HG03460 (cell line): Measurements from ENCODE around the gene STK33.

Source experiments
- ATAC-seq: cut with Tn5 transposase; IDR thresholded peaks from one replicate; pipeline ENCODE4 v1.9.1; 2021; ENCODE audit not compliant: unreplicated experiment

Gene STK33

DNA sequence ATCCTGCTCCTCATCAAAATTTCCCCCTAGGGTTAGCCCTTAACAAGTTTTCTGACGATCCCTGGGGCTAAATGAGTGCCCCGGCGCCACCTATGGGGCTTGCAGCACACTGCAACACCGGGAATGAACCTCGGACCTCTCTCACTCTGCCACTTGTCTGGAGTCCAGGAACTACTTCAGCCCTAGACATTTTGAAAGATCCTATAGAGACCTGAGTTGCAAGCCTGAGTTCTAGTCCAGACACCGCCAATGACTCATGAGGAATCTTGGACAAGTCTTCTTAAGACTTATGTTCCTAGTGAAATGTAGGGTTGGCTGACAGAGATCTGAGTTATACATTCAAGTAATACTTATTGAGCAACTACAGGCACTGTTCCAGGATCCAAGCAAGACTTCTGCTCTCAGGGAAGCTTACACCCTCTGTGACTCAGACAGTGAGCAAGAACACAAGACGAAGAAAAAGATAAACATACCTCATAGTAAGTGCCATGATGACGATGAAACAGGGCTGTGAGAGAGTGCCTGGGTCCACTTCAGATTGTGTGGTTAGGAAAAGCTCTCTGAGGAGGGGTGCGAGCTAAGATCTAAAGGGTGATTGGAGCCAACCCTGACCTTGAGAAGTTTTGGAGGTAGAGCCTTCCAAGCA lies 10.2 kb upstream of the STK33 start:
- peak; percentile 79 for ATAC-seq

DNA sequence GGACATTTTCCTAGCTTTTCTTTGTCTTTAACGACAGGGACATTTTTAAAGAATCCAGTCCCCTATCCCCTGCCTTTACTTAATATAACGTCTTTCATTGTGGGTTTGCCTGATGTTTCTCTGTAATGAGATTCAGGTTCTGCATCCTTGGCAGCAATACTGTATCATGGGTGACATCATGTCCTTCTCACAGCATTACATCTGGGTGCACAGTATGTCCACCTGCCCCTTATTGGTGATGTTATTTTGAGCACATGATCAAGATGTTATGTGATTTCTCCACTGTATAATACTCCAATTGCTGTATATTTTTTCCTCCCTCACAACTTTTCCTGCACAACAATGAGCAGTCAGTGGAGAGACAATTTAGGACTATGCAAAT lies 9.7 kb upstream of the STK33 start:
- no peak for ATAC-seq

DNA sequence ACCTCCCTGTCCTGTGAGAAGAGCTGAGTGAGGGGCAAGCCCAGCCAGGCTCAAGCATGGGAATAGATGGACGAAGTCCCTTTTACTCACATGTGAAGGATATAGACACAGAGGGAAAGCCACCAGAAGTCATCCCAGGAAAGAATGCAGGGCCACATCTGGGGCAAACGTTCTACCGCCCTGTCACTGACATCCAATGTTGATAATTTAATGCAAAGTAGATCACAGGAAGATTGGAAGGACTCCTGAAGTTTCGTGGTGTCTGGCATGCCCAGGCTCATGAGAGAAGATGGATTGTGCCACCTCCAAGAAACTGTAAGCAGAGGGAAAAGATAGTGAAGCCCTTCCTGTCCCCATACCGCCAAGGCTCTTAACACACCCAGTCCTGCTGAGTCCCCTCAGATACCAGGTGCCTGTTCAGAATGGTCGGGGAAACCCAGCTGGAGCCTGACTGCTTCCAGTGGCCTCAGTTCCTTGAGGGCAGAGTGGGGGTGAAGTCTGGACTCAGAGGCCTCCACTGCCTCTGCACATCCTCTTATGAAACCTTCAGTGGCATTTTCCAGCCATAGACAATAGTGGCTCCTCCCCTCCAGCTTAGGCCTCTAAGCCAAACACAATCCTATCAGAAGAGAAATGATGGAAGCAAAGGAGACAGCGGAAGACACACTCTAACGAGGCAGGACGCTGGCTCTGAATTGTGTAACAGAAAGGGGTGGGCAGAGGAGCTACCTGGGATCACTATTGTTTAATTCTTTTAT lies 7.5 kb upstream of the STK33 start:
- ATAC-seq, result no peak

DNA sequence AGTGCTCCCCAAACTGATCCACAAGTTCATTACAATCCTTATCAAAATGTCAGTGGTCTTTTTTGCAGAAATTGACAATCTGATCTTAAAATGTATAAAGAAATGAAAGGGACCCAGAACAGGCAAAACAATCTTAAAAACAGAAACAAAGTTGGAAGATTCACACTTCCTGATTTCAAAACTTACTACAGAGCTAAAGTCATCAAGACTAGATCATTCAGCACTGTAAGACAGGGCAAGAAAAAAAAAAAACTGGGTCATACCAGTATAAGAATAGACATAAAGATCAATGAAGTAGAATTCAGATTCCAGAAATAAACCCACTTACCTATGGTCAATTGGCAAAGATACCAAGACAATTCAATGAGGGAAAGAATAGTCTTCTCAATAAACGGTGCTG lies 4.5 kb upstream of the STK33 start:
- no peak for ATAC-seq

- no peak for ATAC-seq
Measured at GRCh38 chr11:8597182-8597581, 3.2 kb upstream of the STK33 start.

DNA sequence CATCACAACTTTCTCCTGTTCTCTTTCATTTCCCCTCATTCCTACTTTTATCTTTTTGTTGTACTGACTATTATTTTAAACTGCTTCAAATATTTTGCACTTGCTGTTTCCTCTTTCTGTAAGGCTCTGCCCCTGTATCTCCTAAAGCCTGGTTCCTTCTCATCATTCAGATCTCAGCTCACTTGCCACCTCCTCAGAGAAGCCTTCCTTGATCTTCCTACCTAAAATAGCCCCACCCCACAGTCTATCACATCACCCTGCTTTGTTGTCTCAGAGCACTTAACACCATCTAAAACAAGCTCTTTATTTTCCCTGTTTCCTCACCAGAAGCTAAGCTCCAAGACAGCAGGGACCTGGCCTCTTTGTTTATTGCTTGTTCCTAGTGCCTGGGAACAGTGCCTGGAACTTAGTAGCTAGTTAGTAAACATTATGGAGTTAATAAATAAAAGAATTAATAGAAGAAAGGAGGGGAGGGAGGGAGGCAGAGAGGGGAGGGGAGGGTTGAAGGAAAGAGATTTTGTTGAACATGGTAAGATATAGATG lies 2.5 kb upstream of the STK33 start:
- no peak for ATAC-seq

- peak; percentile 24 for ATAC-seq
Measured at GRCh38 chr11:8593455-8593854, 573 bp downstream of the STK33 start.

GRCh38 chr11:8587915-8588314 lies 6.1 kb downstream of the STK33 start:
- ATAC-seq, result no peak

DNA sequence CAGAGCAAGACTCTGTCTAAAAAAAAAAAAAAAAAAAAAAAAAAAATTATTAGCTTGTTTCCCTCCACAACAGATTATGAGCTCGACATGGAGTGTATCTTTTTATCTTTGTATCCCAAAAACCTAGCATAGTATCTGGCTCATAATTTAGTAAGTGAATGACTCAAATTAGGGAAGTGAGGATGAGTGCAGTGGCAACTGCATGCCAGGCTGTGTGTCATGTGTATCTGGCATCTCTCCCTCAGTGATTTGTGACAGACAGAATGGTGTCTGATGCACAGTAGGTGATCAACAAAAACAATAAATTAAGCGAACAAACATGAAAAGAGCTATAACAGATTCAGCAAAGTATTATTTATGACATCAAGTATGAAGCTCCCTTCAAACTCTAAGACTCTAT lies 7.2 kb downstream of the STK33 start:
- ATAC-seq, result no peak

- no peak for ATAC-seq
Measured at GRCh38 chr11:8586184-8586583, 7.8 kb downstream of the STK33 start.

GRCh38 chr11:8584511-8584910 lies 9.5 kb downstream of the STK33 start:
- ATAC-seq, result no peak

DNA sequence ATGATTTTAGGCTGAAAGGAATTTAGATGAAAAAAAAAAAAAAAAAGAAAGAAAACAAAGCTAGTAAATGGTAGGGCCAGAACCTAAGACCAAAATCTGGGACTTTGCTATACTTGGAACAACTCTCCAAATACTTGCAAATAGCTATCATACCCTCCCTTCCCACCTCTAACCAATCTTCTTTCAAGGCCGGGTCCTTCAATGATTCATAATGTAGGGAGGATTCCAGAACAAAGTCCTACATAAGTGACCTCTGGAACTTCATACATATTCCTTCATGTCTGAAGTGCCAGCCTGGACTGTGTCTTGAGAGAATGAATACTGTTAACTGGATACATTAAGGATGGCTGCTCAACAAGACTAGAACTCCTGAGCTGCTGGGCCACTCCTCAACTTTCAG lies 9.9 kb downstream of the STK33 start:
- ATAC-seq, result no peak

DNA sequence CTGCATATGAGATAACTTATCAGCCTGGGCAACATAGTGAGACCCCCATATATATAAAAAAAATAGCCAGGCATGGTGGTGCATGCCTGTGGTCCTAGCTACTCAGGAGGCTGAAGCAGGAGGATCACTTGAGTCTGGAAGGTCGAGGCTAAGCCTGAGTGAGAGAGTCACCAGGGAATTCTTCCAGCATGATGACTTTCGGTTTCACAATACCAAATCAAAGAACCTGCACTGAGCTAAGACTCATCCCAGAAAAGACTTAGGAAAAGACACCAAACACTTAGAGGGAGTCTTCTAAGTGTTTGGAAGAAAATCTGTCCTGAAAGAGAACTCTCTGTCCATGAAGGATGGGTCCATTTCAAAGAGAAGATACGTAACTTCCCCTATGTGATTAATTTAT lies 12.7 kb downstream of the STK33 start:
- no peak for ATAC-seq

GRCh38 chr11:8577791-8578581 lies 16.0 kb downstream of the STK33 start:
- ATAC-seq, result no peak

GRCh38 chr11:8574798-8575197 lies 19.2 kb downstream of the STK33 start:
- ATAC-seq, result no peak

- no peak for ATAC-seq
Measured at GRCh38 chr11:8573777-8574176, 20.3 kb downstream of the STK33 start.

- no peak for ATAC-seq
Measured at GRCh38 chr11:8567602-8568198, 26.3 kb downstream of the STK33 start.

GRCh38 chr11:8566613-8567210 lies 27.3 kb downstream of the STK33 start:
- ATAC-seq, result no peak

DNA sequence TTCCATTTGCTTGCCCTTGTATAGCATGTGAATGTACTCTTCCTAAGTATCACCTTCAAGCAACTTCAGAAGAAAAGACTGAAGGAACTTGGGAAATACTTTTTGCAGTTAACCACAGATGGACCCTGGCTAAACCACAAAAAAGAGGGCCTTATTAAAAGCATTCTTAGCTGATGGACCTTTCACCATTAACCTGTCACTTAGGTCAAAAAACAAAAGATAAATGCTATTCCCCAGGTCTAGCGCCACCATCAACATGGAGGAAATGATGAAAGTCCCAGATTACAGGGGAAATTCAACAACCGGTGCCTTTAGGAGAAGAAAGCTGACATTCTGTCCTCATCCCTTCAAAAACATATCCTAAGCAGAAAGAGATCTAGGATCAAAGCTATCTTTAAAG lies 29.5 kb downstream of the STK33 start:
- ATAC-seq, result no peak

GRCh38 chr11:8561461-8561860 lies 32.6 kb downstream of the STK33 start:
- ATAC-seq, result no peak

DNA sequence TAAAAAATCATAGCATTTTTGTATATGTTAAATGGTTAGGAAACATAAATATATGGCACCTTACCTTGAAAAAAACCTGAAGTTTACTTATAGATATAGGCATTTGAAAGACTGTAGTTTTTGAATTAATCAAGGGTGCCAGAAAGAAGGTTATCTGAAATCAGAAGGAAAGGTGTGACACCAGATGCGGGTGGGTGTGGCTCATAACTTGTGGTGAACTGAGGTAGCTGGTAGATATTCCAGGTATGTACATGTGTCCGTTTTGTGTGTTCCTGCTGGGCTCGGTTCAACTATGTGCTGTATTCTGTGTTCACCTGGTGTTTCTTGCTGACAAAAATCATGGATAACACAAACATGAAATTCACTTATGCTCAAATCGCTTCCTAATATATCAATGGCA lies 35.6 kb downstream of the STK33 start:
- ATAC-seq, result no peak
